Measurements from ENCODE around the gene TSPAN11. TPM values are rescaled to one million over a fixed set of nuclear protein-coding genes. Genes with fewer than 3 reads are reported as not detected.

The TSPAN11 gene
- total and polyA plus RNA-seq, 2 donors (not counting 3 experiments of a cell fraction or from before 2014, with no cell fraction given): 2.1 to 3.9 TPM

GRCh38 chr12:31007153-31007495 lies 80.6 kb downstream of the TSPAN11 start:
- Histone ChIP-seq H3K4me2 (ENCODE audit: insufficient read depth, low read length) (no peak overlapping the region), H3K9ac (replicated peaks; ENCODE audit: extremely low read depth, insufficient read depth, low read length) (no peak overlapping the region), H3K36me3 (ENCODE audit: control insufficient read depth in 2 of 2, extremely low read depth in 1 of 2, insufficient read depth in 2 of 2, low read length in 2 of 2) (no peaks in the 10 kb centered on the region), H2AFZ (ENCODE audit: low read depth, low read length) (no peak overlapping the region), H3K4me1 (ENCODE audit: control insufficient read depth, extremely low read depth, insufficient read depth, low read length) (no peaks in the 10 kb centered on the region), H3K27ac (ENCODE audit: insufficient read depth, low read depth, low read length) (no peak overlapping the region), H4K20me1 (replicated peaks; ENCODE audit: control insufficient read depth, extremely low read depth, insufficient read depth, low read length) (no peaks in the 10 kb centered on the region), H3K27me3 (ENCODE audit: control insufficient read depth in 2 of 2, insufficient read depth in 2 of 2, low read length in 2 of 2) (no peaks in the 10 kb centered on the region), H3K9me1 (replicated peaks; ENCODE audit: control insufficient read depth, extremely low read depth, insufficient read depth, low read length) (no peaks in the 10 kb centered on the region), H3K9me3 (replicated peaks; ENCODE audit: control insufficient read depth, insufficient read depth, low read length) (no peaks in the 10 kb centered on the region), H3K79me2 (ENCODE audit: control insufficient read depth, insufficient read depth, low read length) (no peaks in the 10 kb centered on the region), H3K4me3 (replicated peaks in 1 of 3; ENCODE audit: insufficient read depth in 1 of 3, low read depth in 1 of 3, low read length in 3 of 3) (no peak overlapping the region)
- DNase-seq (ENCODE audit: low read depth, low spot score) (no peak), FAIRE-seq (no peak)
- CTCF ChIA-PET: no interaction called here
- intact Hi-C loops (cut with micrococcal nuclease) (no loop called here), dilution Hi-C loops (cut with MboI; ENCODE audit: extremely low pct_ligation_motif_present, low sequenced_read_pairs) (no loop called here)
- no peak for TF ChIP-seq MAX (IDR thresholded peaks at IDR 0.05; ENCODE audit: insufficient read depth, insufficient read length)
- TF ChIP-seq GATA2 (IDR thresholded peaks at IDR 0.05; ENCODE audit: insufficient read depth, insufficient read length, low read depth, low read length): no peak
- TF ChIP-seq CTCF (IDR thresholded peaks at IDR 0.05; ENCODE audit: extremely low read depth in 1 of 2, insufficient read depth in 1 of 2, low read depth in 1 of 2, low read length in 2 of 2): no peak
- TF ChIP-seq EZH2 (IDR thresholded peaks at IDR 0.05; ENCODE audit: borderline replicate concordance, low read depth, low read length, severe bottlenecking): no peak
- BruUV-seq (replicated peaks): no TSS peak
- POLR2A ChIA-PET: no interaction called here

DNA sequence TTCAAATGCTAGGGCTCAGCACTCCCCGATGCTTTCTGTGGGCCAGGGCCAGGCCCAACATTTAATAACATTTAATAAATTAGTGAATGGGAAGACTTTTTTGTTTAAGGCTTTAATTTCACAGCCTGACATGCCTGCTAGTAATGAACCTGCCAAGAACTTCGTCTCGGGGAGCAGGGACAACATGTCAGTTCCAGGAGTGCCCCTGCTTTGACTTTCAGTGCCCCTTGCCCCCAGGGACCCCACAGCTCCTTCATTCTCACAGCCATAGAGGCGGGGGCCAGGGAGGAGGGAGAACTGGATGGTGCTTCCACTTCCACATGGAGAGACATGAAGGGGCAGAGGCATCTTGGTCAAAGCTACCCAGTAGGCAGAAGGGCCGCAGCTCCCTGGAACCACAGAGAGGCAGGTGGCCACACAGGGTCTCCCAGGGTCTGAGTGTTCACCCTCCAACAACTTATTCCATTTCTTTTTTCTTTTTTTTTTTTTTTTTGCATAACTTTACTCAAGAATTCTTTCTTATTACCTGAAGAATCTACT lies 81.2 kb downstream of the TSPAN11 start:
- Histone ChIP-seq H3K9me1 (replicated peaks; ENCODE audit: control insufficient read depth, extremely low read depth, insufficient read depth, low read length) (no peaks in the 10 kb centered on the region), H3K4me1 (ENCODE audit: control insufficient read depth, extremely low read depth, insufficient read depth, low read length) (no peaks in the 10 kb centered on the region), H3K4me2 (ENCODE audit: insufficient read depth, low read length) (no peak overlapping the region), H3K36me3 (ENCODE audit: control insufficient read depth in 2 of 2, extremely low read depth in 1 of 2, insufficient read depth in 2 of 2, low read length in 2 of 2) (no peaks in the 10 kb centered on the region), H3K4me3 (replicated peaks in 1 of 3; ENCODE audit: insufficient read depth in 1 of 3, low read depth in 1 of 3, low read length in 3 of 3) (no peak overlapping the region), H3K9me3 (replicated peaks; ENCODE audit: control insufficient read depth, insufficient read depth, low read length) (no peaks in the 10 kb centered on the region), H3K79me2 (ENCODE audit: control insufficient read depth, insufficient read depth, low read length) (no peaks in the 10 kb centered on the region), H3K27me3 (ENCODE audit: control insufficient read depth in 2 of 2, insufficient read depth in 2 of 2, low read length in 2 of 2) (no peaks in the 10 kb centered on the region), H2AFZ (ENCODE audit: low read depth, low read length) (no peak overlapping the region), H4K20me1 (replicated peaks; ENCODE audit: control insufficient read depth, extremely low read depth, insufficient read depth, low read length) (no peaks in the 10 kb centered on the region), H3K27ac (ENCODE audit: insufficient read depth, low read depth, low read length) (no peak overlapping the region), H3K9ac (replicated peaks; ENCODE audit: extremely low read depth, insufficient read depth, low read length) (no peak overlapping the region)
- no TSS peak for BruUV-seq (replicated peaks)
- TF ChIP-seq FOS (IDR thresholded peaks at IDR 0.05; ENCODE audit: borderline replicate concordance, insufficient read depth, low read length): no peak
- TF ChIP-seq POLR2A (IDR thresholded peaks at IDR 0.05; ENCODE audit: low read depth, low read length): no peak
- no peak for TF ChIP-seq MYC (IDR thresholded peaks at IDR 0.05; ENCODE audit: low read depth, low read length)
- TF ChIP-seq JUN (IDR thresholded peaks at IDR 0.05; ENCODE audit: borderline replicate concordance, insufficient read depth, insufficient read length, low read depth): no peak
- TF ChIP-seq EZH2 (IDR thresholded peaks at IDR 0.05; ENCODE audit: borderline replicate concordance, low read depth, low read length, severe bottlenecking): no peak
- no peak for TF ChIP-seq CTCF (IDR thresholded peaks at IDR 0.05; ENCODE audit: extremely low read depth in 1 of 2, insufficient read depth in 1 of 2, low read depth in 1 of 2, low read length in 2 of 2)
- TF ChIP-seq POLR2AphosphoS5 (IDR thresholded peaks at IDR 0.05; ENCODE audit: insufficient read depth, low read depth, low read length): no peak
- intact Hi-C loops (cut with micrococcal nuclease) (no loop called here), dilution Hi-C loops (cut with MboI; ENCODE audit: extremely low pct_ligation_motif_present, low sequenced_read_pairs) (no loop called here)
- DNase-seq (ENCODE audit: low read depth, low spot score): no peak
- POLR2A ChIA-PET: no interaction called here
- CTCF ChIA-PET: interaction anchor here (2.9 kb wide), 1 partner anchor 14 kb away, joined by 8 read pairs; no protein-coding TSS in a partner anchor
- FAIRE-seq: no peak
